HG03558 (cell line): ENCODE results near the gene STARD13.
"Not testable (repeated sequence)": the region's sequence is repeated elsewhere in the genome, so short reads cannot be mapped to it uniquely, and the experiment has no call there.

Experiments
- ATAC-seq: cut with Tn5 transposase; IDR thresholded peaks from one replicate; pipeline ENCODE4 v1.9.1; 2021; ENCODE audit warnings: moderate number of reproducible peaks; ENCODE audit not compliant: unreplicated experiment; ENCODE audit errors: extremely low read depth

The STARD13 gene

GRCh38 chr13:33185853-33186252, 99.7 kb downstream of the STARD13 start:
- no peak for ATAC-seq

GRCh38 chr13:33184530-33184929, 101.0 kb downstream of the STARD13 start:
- ATAC-seq, result no peak

- ATAC-seq, result no peak
Observed at GRCh38 chr13:33184112-33184490, 101.5 kb downstream of the STARD13 start.

GRCh38 chr13:33183431-33184111, 102.0 kb downstream of the STARD13 start:
- ATAC-seq, result no peak

GRCh38 chr13:33182729-33183128, 102.8 kb downstream of the STARD13 start:
- ATAC-seq, result no peak

- ATAC-seq, result no peak
Observed at GRCh38 chr13:33181264-33181663, 104.3 kb downstream of the STARD13 start.

- ATAC-seq, result no peak
Observed at GRCh38 chr13:33180122-33180804, 105.3 kb downstream of the STARD13 start.

- no peak for ATAC-seq
Observed at GRCh38 chr13:33179463-33179862, 106.1 kb downstream of the STARD13 start.

- no peak for ATAC-seq
Observed at GRCh38 chr13:33178209-33178840, 107.2 kb downstream of the STARD13 start.

GRCh38 chr13:33177340-33178208, 108.0 kb downstream of the STARD13 start:
- not testable (repeated sequence) for ATAC-seq

- ATAC-seq, result no peak
Observed at GRCh38 chr13:33176526-33176925, 109.0 kb downstream of the STARD13 start.

GRCh38 chr13:33175991-33176390, 109.6 kb downstream of the STARD13 start:
- ATAC-seq, result no peak

- ATAC-seq, result no peak
Observed at GRCh38 chr13:33174931-33175330, 110.6 kb downstream of the STARD13 start.

GRCh38 chr13:33174491-33174890, 111.1 kb downstream of the STARD13 start:
- ATAC-seq, result no peak

GRCh38 chr13:33172911-33173310, 112.6 kb downstream of the STARD13 start:
- no peak for ATAC-seq

GRCh38 chr13:33172400-33172799, 113.2 kb downstream of the STARD13 start:
- ATAC-seq, result no peak

- ATAC-seq, result no peak
Observed at GRCh38 chr13:33169273-33169980, 116.1 kb downstream of the STARD13 start.

- ATAC-seq, result no peak
Observed at GRCh38 chr13:33168321-33168960, 117.1 kb downstream of the STARD13 start.

- ATAC-seq, result no peak
Observed at GRCh38 chr13:33167491-33167890, 118.1 kb downstream of the STARD13 start.
